HFF-Myc (cell line): ENCODE results near the gene KIF1C.

ENCODE experiments used
- DNase-seq: peaks from one replicate; pipeline ENCODE4 v3.0.0-alpha.2; 2011; ENCODE audit warnings: low read depth; ENCODE audit errors: extremely low read depth
- H3K4me3 ChIP-seq: replicated peaks from 2 replicates; pipeline ENCODE4 v1.5.1; 2011; ENCODE audit warnings: low read depth, mild to moderate bottlenecking, control low read depth, low read length
- TF ChIP-seq, protein P1 (sequence below): IDR thresholded peaks from 2 replicates; pipeline ENCODE4 v1.5.1; 2012; ENCODE audit warnings: mild to moderate bottlenecking, low read depth, low read length, control low read depth; ENCODE audit errors: missing control alignments

KIF1C gene

GRCh38 chr17:5043524-5043923, 45.8 kb downstream of the KIF1C start:
- DNase-seq: no peak
- TF ChIP-seq, protein P1, sequence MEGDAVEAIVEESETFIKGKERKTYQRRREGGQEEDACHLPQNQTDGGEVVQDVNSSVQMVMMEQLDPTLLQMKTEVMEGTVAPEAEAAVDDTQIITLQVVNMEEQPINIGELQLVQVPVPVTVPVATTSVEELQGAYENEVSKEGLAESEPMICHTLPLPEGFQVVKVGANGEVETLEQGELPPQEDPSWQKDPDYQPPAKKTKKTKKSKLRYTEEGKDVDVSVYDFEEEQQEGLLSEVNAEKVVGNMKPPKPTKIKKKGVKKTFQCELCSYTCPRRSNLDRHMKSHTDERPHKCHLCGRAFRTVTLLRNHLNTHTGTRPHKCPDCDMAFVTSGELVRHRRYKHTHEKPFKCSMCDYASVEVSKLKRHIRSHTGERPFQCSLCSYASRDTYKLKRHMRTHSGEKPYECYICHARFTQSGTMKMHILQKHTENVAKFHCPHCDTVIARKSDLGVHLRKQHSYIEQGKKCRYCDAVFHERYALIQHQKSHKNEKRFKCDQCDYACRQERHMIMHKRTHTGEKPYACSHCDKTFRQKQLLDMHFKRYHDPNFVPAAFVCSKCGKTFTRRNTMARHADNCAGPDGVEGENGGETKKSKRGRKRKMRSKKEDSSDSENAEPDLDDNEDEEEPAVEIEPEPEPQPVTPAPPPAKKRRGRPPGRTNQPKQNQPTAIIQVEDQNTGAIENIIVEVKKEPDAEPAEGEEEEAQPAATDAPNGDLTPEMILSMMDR: no peak
- H3K4me3 ChIP-seq: no peak overlapping the region

DNA sequence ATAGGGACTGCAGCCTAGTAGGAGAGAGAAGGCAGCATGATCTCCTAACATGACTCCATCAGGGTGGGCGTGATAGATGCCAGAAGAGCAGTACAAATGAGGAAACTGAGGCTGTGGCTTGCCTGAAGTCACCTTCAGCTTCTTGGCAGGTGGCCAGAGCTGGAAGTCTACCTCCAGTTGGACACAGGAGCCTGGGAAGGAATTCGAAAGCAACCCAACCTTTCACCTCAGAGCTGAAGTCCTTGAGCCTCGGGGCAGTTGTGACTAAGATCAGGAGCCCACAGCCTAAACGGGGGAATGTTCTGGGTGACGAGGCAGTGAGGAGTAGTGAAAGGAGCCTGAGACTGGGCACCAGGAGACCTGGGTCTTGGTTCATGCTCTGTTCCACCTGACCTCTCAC, 46.9 kb downstream of the KIF1C start:
- no peak for DNase-seq
- H3K4me3 ChIP-seq: no peak overlapping the region
- TF ChIP-seq, protein P1: no peak

DNA sequence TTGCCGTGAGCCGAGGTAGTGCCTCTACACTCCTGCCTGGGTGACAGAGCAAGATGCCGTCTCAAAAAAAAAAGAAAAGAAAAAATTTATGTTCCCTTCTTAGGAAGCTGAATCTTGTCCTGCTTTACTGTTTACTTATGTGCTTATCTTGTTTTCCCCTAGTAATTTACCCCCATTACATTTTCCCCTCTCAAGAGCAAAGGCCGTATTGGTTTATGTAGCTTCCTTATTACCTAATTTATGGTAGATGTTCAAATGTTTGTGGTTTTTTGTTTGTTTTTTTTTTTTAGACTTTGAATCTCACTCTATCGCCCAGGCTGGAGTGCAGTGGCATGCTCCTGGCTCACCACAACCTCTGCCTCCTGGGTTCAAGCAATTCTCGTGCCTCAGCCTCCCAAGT, 47.7 kb downstream of the KIF1C start:
- TF ChIP-seq, protein P1: no peak
- H3K4me3 ChIP-seq: no peak overlapping the region
- no peak for DNase-seq

GRCh38 chr17:5047446-5047845, 49.7 kb downstream of the KIF1C start:
- TF ChIP-seq, protein P1: no peak
- peak; percentile 20 for DNase-seq
- H3K4me3 ChIP-seq: no peak overlapping the region

DNA sequence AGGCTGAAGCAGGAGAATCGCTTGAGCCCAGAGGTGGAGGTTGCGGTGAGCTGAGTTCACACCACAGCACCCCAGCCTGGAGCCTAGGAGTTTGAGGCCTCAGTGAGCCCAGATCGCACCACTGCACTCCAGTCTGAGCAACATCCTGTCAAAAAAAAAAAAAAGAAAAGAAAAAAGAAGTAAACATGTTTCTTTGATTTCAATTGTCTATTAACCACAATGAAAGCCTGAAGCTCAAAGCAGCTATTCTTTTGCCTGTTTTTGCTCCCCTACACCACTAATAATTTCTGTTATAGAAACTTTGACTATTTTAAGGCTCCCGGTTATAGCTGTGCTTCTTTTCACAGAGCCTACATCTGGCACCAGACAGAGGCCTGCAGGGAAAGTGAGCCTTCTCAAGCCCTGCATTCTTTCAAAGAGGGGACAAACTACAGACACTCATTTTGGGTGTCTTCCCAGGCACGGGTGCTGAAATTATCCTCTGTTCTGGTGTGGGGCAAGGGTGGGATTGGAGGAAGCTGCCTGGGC, 51.6 kb downstream of the KIF1C start:
- no peak overlapping the region for H3K4me3 ChIP-seq
- DNase-seq: no peak
- TF ChIP-seq, protein P1: no peak

GRCh38 chr17:5050278-5050677, 52.5 kb downstream of the KIF1C start:
- DNase-seq: peak; percentile 57
- TF ChIP-seq, protein P1: no peak
- no peak overlapping the region for H3K4me3 ChIP-seq

DNA sequence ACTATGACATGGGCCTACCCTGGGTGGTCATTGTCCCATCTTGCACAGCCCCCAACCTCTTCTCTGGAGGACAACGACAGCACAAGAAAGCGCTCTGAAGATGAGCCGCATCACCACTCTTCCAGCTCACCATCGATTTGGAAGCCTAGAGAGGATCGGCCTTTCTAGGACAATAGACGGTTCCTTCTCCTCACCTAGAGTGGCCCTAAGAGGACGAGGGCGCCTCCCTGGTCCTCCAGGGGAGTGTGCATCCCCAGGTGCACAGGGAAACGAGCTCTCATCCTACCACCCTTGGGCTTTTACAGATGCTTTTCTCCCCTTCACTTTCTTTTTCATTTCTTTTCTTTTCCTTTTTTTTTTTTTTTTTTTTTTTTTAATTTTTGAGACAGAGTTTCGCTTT, 57.8 kb downstream of the KIF1C start:
- no peak overlapping the region for H3K4me3 ChIP-seq
- no peak for DNase-seq
- TF ChIP-seq, protein P1: no peak
